Testis (tissue), 3 donors: ENCODE results near the gene RTL10. TPM values are rescaled to one million over a fixed set of nuclear protein-coding genes. Genes with fewer than 3 reads are reported as not detected.

Source experiments
- DNase-seq: peaks from one replicate; pipeline ENCODE4 v3.0.0-alpha.2; 2019
- H3K27ac ChIP-seq, 2 donors: fragments of 200-600 bp; sonication (generic); one replicate each; pipeline ENCODE4 v1.5.1; 2019
- H3K27me3 ChIP-seq: fragments of 200-600 bp; sonication (generic); one replicate; pipeline ENCODE4 v1.5.1; 2019
- H3K36me3 ChIP-seq: fragments of 200-600 bp; sonication (generic); one replicate; pipeline ENCODE4 v1.5.1; 2017; ENCODE audit warnings: low read depth; ENCODE audit errors: missing control alignments
- H3K4me1 ChIP-seq: fragments of 200-600 bp; sonication (generic); one replicate; pipeline ENCODE4 v1.5.1; 2019
- H3K4me3 ChIP-seq, 2 donors: fragments of 200-600 bp; sonication (generic); one replicate each; pipeline ENCODE4 v1.5.1; 2017 to 2019
- H3K9me3 ChIP-seq: fragments of 200-600 bp; sonication (generic); one replicate; pipeline ENCODE4 v1.5.1; 2017
- POLR2A ChIP-seq: fragments of 450-650 bp; IDR thresholded peaks from one replicate; pipeline ENCODE4 v1.6.1; 2017; ENCODE audit warnings: antibody characterized with exemption, mild to moderate bottlenecking, moderate library complexity
- WGBS, 2 donors: methylation state at CpG; one replicate each; pipeline ENCODE4 v1.1.5; 2018; 5-methylcytosine and 5-hydroxymethylcytosine counted together
- intact Hi-C: fragments of 100-400 bp; cut with DNase I; formaldehyde crosslinking; loops from one replicate; pipeline ENCODE4 v1.15.1; 2023; ENCODE audit warnings: low total_unique reads
- polyA plus RNA-seq: library from polyadenylated mRNA; stranded (reverse); fragments of 350-450 nt; fragmentation: Illumina TruSeq; extraction: RNeasy Lipid Tissue Mini Kit (QIAGEN cat#74804); gene quantifications from one replicate; pipeline ENCODE4 v1.2.3, GENCODE V29; 2014; ENCODE audit warnings: low read depth, low replicate concordance; ENCODE audit not compliant: insufficient read depth
- total RNA-seq, 2 donors: library from RNA; depleted of rRNA; stranded (reverse); fragments of >200 nt; gene quantifications; one replicate each; pipeline ENCODE4 v1.2.3, GENCODE V29; 2016
- TF ChIP-seq, protein P1 (sequence below), 3 experiments: fragments of 450-650 bp in 2 of 3; fragments of 200-600 bp in 1 of 3; sonication (generic) in 1 of 3; IDR thresholded peaks; one replicate each; pipeline ENCODE4 v1.5.1; 2016 to 2019; ENCODE audit warnings: antibody characterized with exemption in 3 of 3, mild to moderate bottlenecking in 2 of 3, moderate library complexity in 1 of 3

RTL10 gene
- total and polyA plus RNA-seq, 3 donors from 2014 or later, result 10.9 to 14.7 (median 11.0) TPM

DNA sequence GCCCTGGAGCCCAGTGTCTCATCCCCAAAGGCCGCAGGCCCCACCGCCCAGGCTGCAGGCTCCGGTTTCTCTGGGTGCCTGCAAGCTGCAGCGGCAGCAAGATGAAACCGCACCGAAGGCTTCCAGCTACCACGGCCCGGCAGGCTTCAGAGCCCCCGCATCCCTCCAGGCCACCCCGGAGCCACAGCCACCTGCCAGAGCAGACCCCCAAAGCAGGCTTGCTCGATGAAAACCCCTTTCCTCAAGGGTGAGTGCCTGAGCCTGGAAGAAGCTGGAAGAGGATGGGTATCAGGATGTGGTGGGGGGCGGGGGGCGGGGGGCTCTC lies 24.5 kb upstream of the RTL10 start:
- Histone ChIP-seq H3K4me1 (no peaks in the 10 kb centered on the region), H3K9me3 (no peaks in the 10 kb centered on the region), H3K36me3 (no peaks in the 10 kb centered on the region), H3K27ac (no peak overlapping the region), H3K27me3 (no peaks in the 10 kb centered on the region), H3K4me3 (no peak overlapping the region)
- TF ChIP-seq, protein P1, sequence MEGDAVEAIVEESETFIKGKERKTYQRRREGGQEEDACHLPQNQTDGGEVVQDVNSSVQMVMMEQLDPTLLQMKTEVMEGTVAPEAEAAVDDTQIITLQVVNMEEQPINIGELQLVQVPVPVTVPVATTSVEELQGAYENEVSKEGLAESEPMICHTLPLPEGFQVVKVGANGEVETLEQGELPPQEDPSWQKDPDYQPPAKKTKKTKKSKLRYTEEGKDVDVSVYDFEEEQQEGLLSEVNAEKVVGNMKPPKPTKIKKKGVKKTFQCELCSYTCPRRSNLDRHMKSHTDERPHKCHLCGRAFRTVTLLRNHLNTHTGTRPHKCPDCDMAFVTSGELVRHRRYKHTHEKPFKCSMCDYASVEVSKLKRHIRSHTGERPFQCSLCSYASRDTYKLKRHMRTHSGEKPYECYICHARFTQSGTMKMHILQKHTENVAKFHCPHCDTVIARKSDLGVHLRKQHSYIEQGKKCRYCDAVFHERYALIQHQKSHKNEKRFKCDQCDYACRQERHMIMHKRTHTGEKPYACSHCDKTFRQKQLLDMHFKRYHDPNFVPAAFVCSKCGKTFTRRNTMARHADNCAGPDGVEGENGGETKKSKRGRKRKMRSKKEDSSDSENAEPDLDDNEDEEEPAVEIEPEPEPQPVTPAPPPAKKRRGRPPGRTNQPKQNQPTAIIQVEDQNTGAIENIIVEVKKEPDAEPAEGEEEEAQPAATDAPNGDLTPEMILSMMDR (IDR thresholded peaks at IDR 0.05), result no peak
- TF ChIP-seq POLR2A, result no peak
- intact Hi-C loops, result no loop called here
- WGBS, 2 donors, result 89 to 93% methylated on average over 6 to 13 of the region's 13 CpGs
- no peak for DNase-seq

- H3K27me3 ChIP-seq, result no peaks in the 10 kb centered on the region
- no peaks in the 10 kb centered on the region for H3K36me3 ChIP-seq
- TF ChIP-seq, protein P1 (IDR thresholded peaks at IDR 0.05), result no peak
- TF ChIP-seq POLR2A, result no peak
- H3K4me1 ChIP-seq, result no peaks in the 10 kb centered on the region
- no peak for DNase-seq
- no peaks in the 10 kb centered on the region for H3K9me3 ChIP-seq
- intact Hi-C loops, result no loop called here
- WGBS, 2 donors, result 93 to 94% methylated on average over 9 to 16 of the region's 16 CpGs
- H3K27ac ChIP-seq, result no peak overlapping the region
- H3K4me3 ChIP-seq, result no peak overlapping the region
Measured at GRCh38 chr22:19878461-19879245, 24.0 kb upstream of the RTL10 start.

DNA sequence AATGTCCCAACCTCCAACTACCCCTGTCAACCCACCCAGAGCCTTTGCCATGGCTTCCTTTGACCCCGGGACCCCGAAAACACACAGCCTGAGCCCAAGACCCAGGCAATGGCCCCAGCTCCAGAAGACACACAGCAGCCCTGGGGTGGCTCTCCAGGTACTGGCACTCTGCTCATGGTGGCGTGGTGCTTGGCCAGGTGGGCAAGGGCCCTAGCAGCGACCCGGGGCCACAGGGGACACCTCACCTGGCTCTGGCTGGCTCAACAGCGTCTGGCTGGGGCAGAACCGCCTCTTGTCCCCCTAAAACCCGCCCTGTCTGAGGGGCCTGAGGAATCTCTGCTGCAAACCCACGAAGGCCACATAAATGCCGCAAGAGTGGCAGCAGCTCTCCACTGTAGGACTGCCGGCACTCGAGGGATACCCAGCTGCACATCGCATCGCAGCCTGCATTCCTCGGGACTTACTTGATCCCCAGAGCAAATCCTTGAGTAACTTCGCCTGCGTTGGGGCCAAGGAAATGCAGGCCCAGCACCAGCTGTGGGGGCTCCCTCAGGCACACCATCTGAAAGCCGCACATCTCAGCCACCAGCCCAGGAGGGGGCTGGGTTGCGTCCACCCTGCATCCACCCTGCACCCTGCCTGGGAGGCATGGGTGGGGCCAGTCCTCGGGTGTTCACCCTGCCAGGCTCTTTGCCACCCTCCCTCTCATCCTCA lies 23.1 kb upstream of the RTL10 start:
- intact Hi-C loops, result no loop called here
- no peak overlapping the region for H3K27ac ChIP-seq

GRCh38 chr22:19876941-19877625 lies 22.4 kb upstream of the RTL10 start:
- Histone ChIP-seq H3K27ac (no peak overlapping the region), H3K4me1 (no peaks in the 10 kb centered on the region)
- intact Hi-C loops, result no loop called here

More for the DNA sequence above, 23.1 kb upstream of the RTL10 start:
- 93% methylated on average over 11 to 20 of the region's 20 CpGs for WGBS, 2 donors
- TF ChIP-seq, protein P1 (IDR thresholded peaks at IDR 0.05), result no peak
- no peak for TF ChIP-seq POLR2A
- Histone ChIP-seq H3K4me1 (no peaks in the 10 kb centered on the region), H3K4me3 (no peak overlapping the region), H3K27me3 (no peaks in the 10 kb centered on the region), H3K9me3 (no peaks in the 10 kb centered on the region), H3K36me3 (no peaks in the 10 kb centered on the region)
- DNase-seq, result no peak

More at GRCh38 chr22:19876941-19877625, 22.4 kb upstream of the RTL10 start:
- Histone ChIP-seq H3K4me3 (no peak overlapping the region), H3K27me3 (no peaks in the 10 kb centered on the region), H3K9me3 (no peaks in the 10 kb centered on the region), H3K36me3 (no peaks in the 10 kb centered on the region)
- WGBS, 2 donors, result 95 to 97% methylated on average over 3 to 18 of the region's 18 CpGs
- TF ChIP-seq, protein P1 (IDR thresholded peaks at IDR 0.05), result no peak
- TF ChIP-seq POLR2A, result no peak
- DNase-seq, result no peak
